GM23338 (cell line): ENCODE measurements around the gene CLSTN1.

ENCODE experiments used
- CREB1 ChIP-seq: fragments of 250-450 bp; sonication (Bioruptor Pico); IDR thresholded peaks from 2 replicates; pipeline ENCODE4 v1.5.0; 2020; ENCODE audit warnings: low read depth, mild to moderate bottlenecking, moderate library complexity
- EZH2 ChIP-seq: fragments of 200-600 bp; sonication (generic); IDR thresholded peaks from one replicate; pipeline ENCODE4 v1.8.0; 2017; ENCODE audit warnings: antibody characterized with exemption, mild to moderate bottlenecking, low read depth; ENCODE audit not compliant: unreplicated experiment
- EZH2phosphoT487 ChIP-seq: fragments of 200-600 bp; sonication (generic); IDR thresholded peaks from one replicate; pipeline ENCODE4 v1.8.1; 2018; ENCODE audit warnings: antibody characterized with exemption; ENCODE audit not compliant: unreplicated experiment
- JUNB ChIP-seq: IDR thresholded peaks from one replicate; pipeline ENCODE4 v1.6.1; 2016; ENCODE audit warnings: antibody characterized with exemption; ENCODE audit not compliant: unreplicated experiment
- POLR2AphosphoS5 ChIP-seq: IDR thresholded peaks from 2 replicates; pipeline ENCODE4 v1.6.1; 2016; ENCODE audit warnings: antibody characterized with exemption, low read depth
- STAT1 ChIP-seq: IDR thresholded peaks from one replicate; pipeline ENCODE4 v1.6.1; 2016; ENCODE audit warnings: antibody characterized with exemption; ENCODE audit not compliant: unreplicated experiment
- ZNF331 ChIP-seq: fragments of 250-450 bp; sonication (Bioruptor Pico); IDR thresholded peaks from 2 replicates; pipeline ENCODE4 v1.5.0; 2020; ENCODE audit warnings: low read depth, mild to moderate bottlenecking, moderate library complexity
- TF ChIP-seq, protein P1 (sequence below), 2 experiments: fragments of 200-600 bp in 1 of 2; sonication (generic) in 1 of 2; conservative IDR thresholded peaks; 2 replicates each; pipeline versions ENCODE4 v1.5.1 to v1.6.1; 2016 to 2017; ENCODE audit warnings: antibody characterized with exemption in 2 of 2, low read depth in 2 of 2, mild to moderate bottlenecking in 2 of 2, moderate library complexity in 1 of 2
- TF ChIP-seq, protein P2 (sequence below): IDR thresholded peaks from one replicate; pipeline ENCODE4 v1.6.1; 2018; ENCODE audit warnings: antibody characterized with exemption; ENCODE audit not compliant: unreplicated experiment
- TF ChIP-seq, protein P3 (sequence below): IDR thresholded peaks from 2 replicates; pipeline ENCODE4 v1.6.1; 2016; ENCODE audit warnings: antibody characterized with exemption
- TF ChIP-seq, protein P4 (sequence below): fragments of 250-450 bp; sonication (Bioruptor Pico); IDR thresholded peaks from 2 replicates; pipeline ENCODE4 v1.5.0; 2020; ENCODE audit warnings: mild to moderate bottlenecking, moderate library complexity

DNA sequence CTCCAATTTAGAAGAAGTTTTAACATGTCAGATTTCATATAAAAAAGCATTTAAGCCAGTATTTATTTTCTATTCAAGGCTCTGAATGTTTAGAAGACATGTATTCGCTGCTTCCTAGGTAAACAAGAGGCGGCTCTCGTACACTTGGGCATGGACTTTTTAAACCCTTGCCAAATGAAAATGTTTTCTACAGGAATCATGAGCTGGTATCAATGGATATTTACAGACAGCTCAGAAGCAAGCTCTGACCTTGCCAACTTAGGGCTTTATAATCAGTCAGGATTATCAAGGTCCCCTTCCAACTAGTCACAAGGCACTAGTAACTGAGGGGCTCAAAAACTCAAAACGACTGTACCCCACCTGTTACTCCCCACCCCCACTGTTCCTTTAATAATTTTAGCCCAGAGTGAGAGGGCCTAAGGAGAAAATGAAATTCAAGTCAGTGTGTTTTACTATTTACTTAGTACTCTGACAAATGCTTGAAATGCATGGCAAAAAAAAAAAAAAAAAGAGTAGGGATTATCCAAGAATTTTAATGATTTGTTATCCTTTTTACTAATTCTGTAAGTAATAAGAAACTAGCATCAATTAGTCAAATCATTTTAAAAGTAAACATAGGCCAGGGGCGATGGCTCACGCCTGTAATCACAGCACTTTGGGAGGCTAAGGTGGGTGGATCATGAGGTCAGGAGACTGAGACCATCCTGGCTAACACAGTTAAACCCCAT is 12.4 kb downstream of the CLSTN1 start:
- TF ChIP-seq, protein P1, sequence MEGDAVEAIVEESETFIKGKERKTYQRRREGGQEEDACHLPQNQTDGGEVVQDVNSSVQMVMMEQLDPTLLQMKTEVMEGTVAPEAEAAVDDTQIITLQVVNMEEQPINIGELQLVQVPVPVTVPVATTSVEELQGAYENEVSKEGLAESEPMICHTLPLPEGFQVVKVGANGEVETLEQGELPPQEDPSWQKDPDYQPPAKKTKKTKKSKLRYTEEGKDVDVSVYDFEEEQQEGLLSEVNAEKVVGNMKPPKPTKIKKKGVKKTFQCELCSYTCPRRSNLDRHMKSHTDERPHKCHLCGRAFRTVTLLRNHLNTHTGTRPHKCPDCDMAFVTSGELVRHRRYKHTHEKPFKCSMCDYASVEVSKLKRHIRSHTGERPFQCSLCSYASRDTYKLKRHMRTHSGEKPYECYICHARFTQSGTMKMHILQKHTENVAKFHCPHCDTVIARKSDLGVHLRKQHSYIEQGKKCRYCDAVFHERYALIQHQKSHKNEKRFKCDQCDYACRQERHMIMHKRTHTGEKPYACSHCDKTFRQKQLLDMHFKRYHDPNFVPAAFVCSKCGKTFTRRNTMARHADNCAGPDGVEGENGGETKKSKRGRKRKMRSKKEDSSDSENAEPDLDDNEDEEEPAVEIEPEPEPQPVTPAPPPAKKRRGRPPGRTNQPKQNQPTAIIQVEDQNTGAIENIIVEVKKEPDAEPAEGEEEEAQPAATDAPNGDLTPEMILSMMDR (conservative IDR thresholded peaks at IDR 0.05; ENCODE audit: low read depth in 2 of 2) = no peak
- TF ChIP-seq EZH2 = no peak
- TF ChIP-seq POLR2AphosphoS5 = no peak
- TF ChIP-seq, protein P2, sequence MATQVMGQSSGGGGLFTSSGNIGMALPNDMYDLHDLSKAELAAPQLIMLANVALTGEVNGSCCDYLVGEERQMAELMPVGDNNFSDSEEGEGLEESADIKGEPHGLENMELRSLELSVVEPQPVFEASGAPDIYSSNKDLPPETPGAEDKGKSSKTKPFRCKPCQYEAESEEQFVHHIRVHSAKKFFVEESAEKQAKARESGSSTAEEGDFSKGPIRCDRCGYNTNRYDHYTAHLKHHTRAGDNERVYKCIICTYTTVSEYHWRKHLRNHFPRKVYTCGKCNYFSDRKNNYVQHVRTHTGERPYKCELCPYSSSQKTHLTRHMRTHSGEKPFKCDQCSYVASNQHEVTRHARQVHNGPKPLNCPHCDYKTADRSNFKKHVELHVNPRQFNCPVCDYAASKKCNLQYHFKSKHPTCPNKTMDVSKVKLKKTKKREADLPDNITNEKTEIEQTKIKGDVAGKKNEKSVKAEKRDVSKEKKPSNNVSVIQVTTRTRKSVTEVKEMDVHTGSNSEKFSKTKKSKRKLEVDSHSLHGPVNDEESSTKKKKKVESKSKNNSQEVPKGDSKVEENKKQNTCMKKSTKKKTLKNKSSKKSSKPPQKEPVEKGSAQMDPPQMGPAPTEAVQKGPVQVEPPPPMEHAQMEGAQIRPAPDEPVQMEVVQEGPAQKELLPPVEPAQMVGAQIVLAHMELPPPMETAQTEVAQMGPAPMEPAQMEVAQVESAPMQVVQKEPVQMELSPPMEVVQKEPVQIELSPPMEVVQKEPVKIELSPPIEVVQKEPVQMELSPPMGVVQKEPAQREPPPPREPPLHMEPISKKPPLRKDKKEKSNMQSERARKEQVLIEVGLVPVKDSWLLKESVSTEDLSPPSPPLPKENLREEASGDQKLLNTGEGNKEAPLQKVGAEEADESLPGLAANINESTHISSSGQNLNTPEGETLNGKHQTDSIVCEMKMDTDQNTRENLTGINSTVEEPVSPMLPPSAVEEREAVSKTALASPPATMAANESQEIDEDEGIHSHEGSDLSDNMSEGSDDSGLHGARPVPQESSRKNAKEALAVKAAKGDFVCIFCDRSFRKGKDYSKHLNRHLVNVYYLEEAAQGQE = no peak
- no peak for TF ChIP-seq CREB1
- TF ChIP-seq, protein P3, sequence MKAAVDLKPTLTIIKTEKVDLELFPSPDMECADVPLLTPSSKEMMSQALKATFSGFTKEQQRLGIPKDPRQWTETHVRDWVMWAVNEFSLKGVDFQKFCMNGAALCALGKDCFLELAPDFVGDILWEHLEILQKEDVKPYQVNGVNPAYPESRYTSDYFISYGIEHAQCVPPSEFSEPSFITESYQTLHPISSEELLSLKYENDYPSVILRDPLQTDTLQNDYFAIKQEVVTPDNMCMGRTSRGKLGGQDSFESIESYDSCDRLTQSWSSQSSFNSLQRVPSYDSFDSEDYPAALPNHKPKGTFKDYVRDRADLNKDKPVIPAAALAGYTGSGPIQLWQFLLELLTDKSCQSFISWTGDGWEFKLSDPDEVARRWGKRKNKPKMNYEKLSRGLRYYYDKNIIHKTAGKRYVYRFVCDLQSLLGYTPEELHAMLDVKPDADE = no peak
- no peak for TF ChIP-seq JUNB
- no peak for TF ChIP-seq EZH2phosphoT487
- TF ChIP-seq, protein P4, sequence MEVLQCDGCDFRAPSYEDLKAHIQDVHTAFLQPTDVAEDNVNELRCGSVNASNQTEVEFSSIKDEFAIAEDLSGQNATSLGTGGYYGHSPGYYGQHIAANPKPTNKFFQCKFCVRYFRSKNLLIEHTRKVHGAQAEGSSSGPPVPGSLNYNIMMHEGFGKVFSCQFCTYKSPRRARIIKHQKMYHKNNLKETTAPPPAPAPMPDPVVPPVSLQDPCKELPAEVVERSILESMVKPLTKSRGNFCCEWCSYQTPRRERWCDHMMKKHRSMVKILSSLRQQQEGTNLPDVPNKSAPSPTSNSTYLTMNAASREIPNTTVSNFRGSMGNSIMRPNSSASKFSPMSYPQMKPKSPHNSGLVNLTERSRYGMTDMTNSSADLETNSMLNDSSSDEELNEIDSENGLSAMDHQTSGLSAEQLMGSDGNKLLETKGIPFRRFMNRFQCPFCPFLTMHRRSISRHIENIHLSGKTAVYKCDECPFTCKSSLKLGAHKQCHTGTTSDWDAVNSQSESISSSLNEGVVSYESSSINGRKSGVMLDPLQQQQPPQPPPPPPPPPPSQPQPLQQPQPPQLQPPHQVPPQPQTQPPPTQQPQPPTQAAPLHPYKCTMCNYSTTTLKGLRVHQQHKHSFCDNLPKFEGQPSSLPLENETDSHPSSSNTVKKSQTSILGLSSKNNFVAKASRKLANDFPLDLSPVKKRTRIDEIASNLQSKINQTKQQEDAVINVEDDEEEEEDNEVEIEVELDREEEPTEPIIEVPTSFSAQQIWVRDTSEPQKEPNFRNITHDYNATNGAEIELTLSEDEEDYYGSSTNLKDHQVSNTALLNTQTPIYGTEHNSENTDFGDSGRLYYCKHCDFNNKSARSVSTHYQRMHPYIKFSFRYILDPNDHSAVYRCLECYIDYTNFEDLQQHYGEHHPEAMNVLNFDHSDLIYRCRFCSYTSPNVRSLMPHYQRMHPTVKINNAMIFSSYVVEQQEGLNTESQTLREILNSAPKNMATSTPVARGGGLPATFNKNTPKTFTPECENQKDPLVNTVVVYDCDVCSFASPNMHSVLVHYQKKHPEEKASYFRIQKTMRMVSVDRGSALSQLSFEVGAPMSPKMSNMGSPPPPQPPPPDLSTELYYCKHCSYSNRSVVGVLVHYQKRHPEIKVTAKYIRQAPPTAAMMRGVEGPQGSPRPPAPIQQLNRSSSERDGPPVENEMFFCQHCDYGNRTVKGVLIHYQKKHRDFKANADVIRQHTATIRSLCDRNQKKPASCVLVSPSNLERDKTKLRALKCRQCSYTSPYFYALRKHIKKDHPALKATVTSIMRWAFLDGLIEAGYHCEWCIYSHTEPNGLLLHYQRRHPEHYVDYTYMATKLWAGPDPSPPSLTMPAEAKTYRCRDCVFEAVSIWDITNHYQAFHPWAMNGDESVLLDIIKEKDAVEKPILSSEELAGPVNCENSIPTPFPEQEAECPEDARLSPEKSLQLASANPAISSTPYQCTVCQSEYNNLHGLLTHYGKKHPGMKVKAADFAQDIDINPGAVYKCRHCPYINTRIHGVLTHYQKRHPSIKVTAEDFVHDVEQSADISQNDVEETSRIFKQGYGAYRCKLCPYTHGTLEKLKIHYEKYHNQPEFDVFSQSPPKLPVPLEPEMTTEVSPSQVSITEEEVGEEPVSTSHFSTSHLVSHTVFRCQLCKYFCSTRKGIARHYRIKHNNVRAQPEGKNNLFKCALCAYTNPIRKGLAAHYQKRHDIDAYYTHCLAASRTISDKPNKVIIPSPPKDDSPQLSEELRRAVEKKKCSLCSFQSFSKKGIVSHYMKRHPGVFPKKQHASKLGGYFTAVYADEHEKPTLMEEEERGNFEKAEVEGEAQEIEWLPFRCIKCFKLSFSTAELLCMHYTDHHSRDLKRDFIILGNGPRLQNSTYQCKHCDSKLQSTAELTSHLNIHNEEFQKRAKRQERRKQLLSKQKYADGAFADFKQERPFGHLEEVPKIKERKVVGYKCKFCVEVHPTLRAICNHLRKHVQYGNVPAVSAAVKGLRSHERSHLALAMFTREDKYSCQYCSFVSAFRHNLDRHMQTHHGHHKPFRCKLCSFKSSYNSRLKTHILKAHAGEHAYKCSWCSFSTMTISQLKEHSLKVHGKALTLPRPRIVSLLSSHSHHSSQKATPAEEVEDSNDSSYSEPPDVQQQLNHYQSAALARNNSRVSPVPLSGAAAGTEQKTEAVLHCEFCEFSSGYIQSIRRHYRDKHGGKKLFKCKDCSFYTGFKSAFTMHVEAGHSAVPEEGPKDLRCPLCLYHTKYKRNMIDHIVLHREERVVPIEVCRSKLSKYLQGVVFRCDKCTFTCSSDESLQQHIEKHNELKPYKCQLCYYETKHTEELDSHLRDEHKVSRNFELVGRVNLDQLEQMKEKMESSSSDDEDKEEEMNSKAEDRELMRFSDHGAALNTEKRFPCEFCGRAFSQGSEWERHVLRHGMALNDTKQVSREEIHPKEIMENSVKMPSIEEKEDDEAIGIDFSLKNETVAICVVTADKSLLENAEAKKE (CRISPR knock-in tag) = no peak
- TF ChIP-seq STAT1 = no peak
- no peak for TF ChIP-seq ZNF331 (CRISPR knock-in tag)
